Sigmoid colon (tissue), 7 donors: ENCODE measurements around the gene NIM1K. TPM values are rescaled to one million over a fixed set of nuclear protein-coding genes. Genes with fewer than 3 reads are reported as not detected.
"Not testable (repeated sequence)": the region's sequence is repeated elsewhere in the genome, so short reads cannot be mapped to it uniquely, and the experiment has no call there.

Source experiments
- DNase-seq: peaks from one replicate; pipeline ENCODE4 v3.0.0-alpha.2; 2019
- H3K27ac ChIP-seq, 4 donors: fragments of 200-600 bp; sonication (generic); one replicate each; pipeline ENCODE4 v1.5.1; 2016 to 2019; ENCODE audit warnings: mild to moderate bottlenecking in 1 of 4
- H3K27me3 ChIP-seq, 3 donors: fragments of 200-600 bp; sonication (generic); one replicate each; pipeline ENCODE4 v1.5.1; 2019; ENCODE audit warnings: mild to moderate bottlenecking in 1 of 3
- H3K36me3 ChIP-seq, 4 donors: fragments of 200-600 bp; sonication (generic); one replicate each; pipeline ENCODE4 v1.5.1; 2016 to 2019
- H3K4me1 ChIP-seq, 4 donors: fragments of 200-600 bp; sonication (generic); one replicate each; pipeline ENCODE4 v1.5.1; 2017 to 2019
- H3K4me3 ChIP-seq, 4 donors: fragments of 200-600 bp; sonication (generic); one replicate each; pipeline ENCODE4 v1.5.1; 2017 to 2019; ENCODE audit warnings: mild to moderate bottlenecking in 2 of 4, moderate library complexity in 1 of 4
- H3K9me3 ChIP-seq, 4 donors: fragments of 200-600 bp in 3 of 4; sonication (generic) in 3 of 4; one replicate each; pipeline versions ENCODE4 v1.5.1 to v1.6.1; 2013 to 2019
- EP300 ChIP-seq, 4 donors: sonication (generic); formaldehyde crosslinking; IDR thresholded peaks; one replicate each; pipeline ENCODE4 v1.6.1; 2017; ENCODE audit warnings: antibody characterized with exemption in 4 of 4
- POLR2A ChIP-seq, 2 donors: fragments of 450-650 bp; IDR thresholded peaks; one replicate each; pipeline ENCODE4 v1.6.1; 2016; ENCODE audit warnings: antibody characterized with exemption in 2 of 2, mild to moderate bottlenecking in 2 of 2, moderate library complexity in 2 of 2
- POLR2AphosphoS5 ChIP-seq, 4 donors: sonication (generic); formaldehyde crosslinking; IDR thresholded peaks; one replicate each; pipeline ENCODE4 v1.6.1; 2017; ENCODE audit warnings: antibody characterized with exemption in 4 of 4
- WGBS, 2 donors: extraction: QIAGEN DNeasy Blood & Tissue Kit; methylation state at CpG; one replicate each; pipeline ENCODE4 v1.1.7; 2013; 5-methylcytosine and 5-hydroxymethylcytosine counted together
- intact Hi-C: fragments of 100-400 bp; cut with DNase I; formaldehyde crosslinking; loops from one replicate; pipeline ENCODE4 v1.15.1; 2023
- polyA plus RNA-seq, 3 donors: library from polyadenylated mRNA; stranded (reverse); fragments of 200-250 nt; gene quantifications; one replicate each; pipeline ENCODE4 v1.2.3, GENCODE V29; 2013
- total RNA-seq, 4 donors: library from RNA; depleted of rRNA; stranded (reverse); fragments of >200 nt; gene quantifications; one replicate each; pipeline ENCODE4 v1.1.0, GENCODE V29; 2016
- TF ChIP-seq, protein P1 (sequence below), 4 experiments: fragments of 450-650 bp in 3 of 4; fragments of 200-600 bp in 1 of 4; IDR thresholded peaks; one replicate each; pipeline ENCODE4 v1.5.1; 2016 to 2019; ENCODE audit warnings: antibody characterized with exemption in 4 of 4, mild to moderate bottlenecking in 3 of 4, moderate library complexity in 2 of 4
- donor health status: healthy with polysubstance abuse.
- donor health status: Bipolar disorder and iron deficiency.
- donor health status: healthy.

The NIM1K gene
- total and polyA plus RNA-seq, 7 donors: 0.28 to 3.6 (median 0.68) TPM; not detected in 2

DNA sequence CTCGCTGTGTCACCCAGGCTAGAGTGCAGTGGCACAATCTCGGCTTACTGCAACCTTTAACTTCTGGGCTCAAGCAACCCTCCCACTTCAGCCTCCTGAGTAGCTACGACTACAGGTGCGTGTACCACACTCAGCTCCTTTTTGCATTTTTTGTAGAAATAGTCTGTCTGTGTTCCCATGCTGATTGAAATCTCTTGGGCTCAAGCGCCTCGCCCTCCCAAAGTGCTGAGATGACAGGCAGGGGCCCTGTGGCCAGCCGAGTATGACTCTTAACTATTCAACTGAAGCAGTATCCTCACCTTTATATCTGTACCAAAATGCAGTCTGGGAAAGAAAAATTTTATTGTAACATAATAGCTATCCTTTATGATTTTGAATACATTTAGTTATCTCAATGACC lies 12.2 kb upstream of the NIM1K start:
- H3K36me3 ChIP-seq: peaks cover 0 to 10% (median 2%) of the 10 kb centered on the region in 4 donors
- H3K9me3 ChIP-seq: no peaks in the 10 kb centered on the region
- TF ChIP-seq, protein P1, sequence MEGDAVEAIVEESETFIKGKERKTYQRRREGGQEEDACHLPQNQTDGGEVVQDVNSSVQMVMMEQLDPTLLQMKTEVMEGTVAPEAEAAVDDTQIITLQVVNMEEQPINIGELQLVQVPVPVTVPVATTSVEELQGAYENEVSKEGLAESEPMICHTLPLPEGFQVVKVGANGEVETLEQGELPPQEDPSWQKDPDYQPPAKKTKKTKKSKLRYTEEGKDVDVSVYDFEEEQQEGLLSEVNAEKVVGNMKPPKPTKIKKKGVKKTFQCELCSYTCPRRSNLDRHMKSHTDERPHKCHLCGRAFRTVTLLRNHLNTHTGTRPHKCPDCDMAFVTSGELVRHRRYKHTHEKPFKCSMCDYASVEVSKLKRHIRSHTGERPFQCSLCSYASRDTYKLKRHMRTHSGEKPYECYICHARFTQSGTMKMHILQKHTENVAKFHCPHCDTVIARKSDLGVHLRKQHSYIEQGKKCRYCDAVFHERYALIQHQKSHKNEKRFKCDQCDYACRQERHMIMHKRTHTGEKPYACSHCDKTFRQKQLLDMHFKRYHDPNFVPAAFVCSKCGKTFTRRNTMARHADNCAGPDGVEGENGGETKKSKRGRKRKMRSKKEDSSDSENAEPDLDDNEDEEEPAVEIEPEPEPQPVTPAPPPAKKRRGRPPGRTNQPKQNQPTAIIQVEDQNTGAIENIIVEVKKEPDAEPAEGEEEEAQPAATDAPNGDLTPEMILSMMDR (IDR thresholded peaks at IDR 0.05): no peak
- TF ChIP-seq POLR2A (IDR thresholded peaks at IDR 0.05): no peak
- TF ChIP-seq POLR2AphosphoS5 (IDR thresholded peaks at IDR 0.05): no peak
- TF ChIP-seq EP300 (IDR thresholded peaks at IDR 0.05): no peak
- H3K27ac ChIP-seq: no peak overlapping the region
- no peaks in the 10 kb centered on the region for H3K27me3 ChIP-seq
- WGBS, 2 donors: 92 to 96% methylated on average over 7 of the region's 7 CpGs
- DNase-seq: no peak
- no peaks in the 10 kb centered on the region for H3K4me1 ChIP-seq
- intact Hi-C loops: no loop called here
- no peak overlapping the region for H3K4me3 ChIP-seq

DNA sequence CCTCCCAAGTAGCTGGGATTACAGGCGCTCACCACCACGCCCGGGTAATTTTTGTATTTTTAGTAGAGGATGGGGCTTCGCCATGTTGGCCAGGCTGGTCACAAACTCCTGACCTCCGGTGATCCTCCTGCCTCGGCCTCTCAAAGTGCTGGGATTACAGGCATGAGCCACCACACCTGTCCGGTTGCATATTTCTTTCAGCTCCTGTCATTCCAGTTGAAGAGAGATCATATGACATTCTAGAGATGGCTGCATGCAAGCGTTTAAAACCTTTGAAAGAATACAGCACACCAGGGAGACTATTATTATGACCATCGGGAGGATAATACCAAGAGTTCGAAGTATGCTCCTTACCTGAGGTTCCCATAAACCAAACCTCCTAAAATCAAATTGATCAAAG lies 9.6 kb upstream of the NIM1K start:
- WGBS, 2 donors: 97 to 98% methylated on average over 10 of the region's 10 CpGs
- intact Hi-C loops: no loop called here
- Histone ChIP-seq H3K27me3 (no peaks in the 10 kb centered on the region), H3K9me3 (no peaks in the 10 kb centered on the region), H3K4me3 (no peak overlapping the region), H3K4me1 (no peaks in the 10 kb centered on the region), H3K36me3 (no peaks in the 10 kb centered on the region), H3K27ac (no peak overlapping the region)
- no peak for DNase-seq
- TF ChIP-seq POLR2A (IDR thresholded peaks at IDR 0.05): no peak
- TF ChIP-seq POLR2AphosphoS5 (IDR thresholded peaks at IDR 0.05): no peak
- TF ChIP-seq EP300 (IDR thresholded peaks at IDR 0.05): no peak
- TF ChIP-seq, protein P1 (IDR thresholded peaks at IDR 0.05): no peak

DNA sequence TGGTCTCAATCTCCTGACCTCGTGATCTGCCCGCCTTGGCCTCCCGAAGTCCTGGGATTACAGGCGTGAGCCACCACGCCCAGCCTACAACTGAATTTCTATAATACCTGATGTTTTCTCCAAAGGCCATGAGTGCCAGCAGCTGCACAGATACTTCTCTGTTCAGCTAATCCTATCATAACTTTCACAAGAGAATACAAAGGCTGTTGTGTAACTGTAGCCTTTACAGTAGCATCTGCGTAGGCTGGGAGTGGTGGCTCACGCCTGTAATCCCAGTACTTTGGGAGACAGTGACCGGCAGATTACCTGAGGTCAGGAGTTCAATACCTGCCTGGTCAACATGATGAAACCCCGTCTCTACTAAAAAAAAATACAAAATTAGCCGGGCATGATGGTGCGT lies 8.9 kb upstream of the NIM1K start:
- H3K4me1 ChIP-seq, H3K36me3 ChIP-seq, H3K9me3 ChIP-seq, DNase-seq, H3K27ac ChIP-seq, H3K4me3 ChIP-seq, intact Hi-C loops, H3K27me3 ChIP-seq: not testable (repeated sequence)
- WGBS, 2 donors: 98% methylated on average over 11 of the region's 11 CpGs

DNA sequence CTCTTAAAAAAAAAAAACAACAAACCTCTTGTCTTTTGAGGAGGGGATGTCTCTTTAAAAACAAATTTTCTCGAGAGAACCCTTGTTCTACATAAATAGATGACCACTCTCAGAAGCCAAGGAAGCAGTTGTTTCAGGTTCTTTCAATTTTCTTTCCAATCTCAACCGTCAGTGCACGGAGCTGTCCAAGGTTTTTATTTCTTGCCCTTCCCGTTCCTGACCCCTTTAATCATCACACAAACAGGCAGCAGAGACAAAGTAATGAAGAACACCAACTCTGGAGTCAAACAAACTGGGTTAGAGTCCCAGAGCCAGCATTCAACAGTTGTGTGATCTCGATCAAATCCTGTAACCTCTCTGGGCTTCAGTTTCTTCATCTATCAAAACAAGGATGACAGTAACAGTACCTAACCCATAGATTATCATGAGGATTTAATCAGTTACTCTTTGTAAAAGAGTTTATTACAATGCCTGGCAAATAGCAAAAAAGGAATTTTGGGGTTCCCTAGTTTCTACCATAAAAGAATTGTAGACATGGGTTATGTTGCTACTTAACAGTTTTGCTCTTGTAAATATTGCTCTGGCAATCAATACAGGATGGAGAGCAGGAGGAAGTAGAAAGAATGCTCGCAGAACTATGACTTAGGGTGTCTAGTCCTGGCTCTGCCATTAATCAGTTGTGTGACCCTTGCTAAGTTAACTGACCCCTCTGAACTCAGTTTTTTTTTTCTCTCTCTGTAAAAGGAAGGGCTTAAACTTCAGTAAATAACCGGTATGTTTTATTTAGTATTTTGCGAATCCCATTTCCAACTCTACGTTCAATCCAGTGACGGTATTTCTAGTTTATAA lies 1.0 kb upstream of the NIM1K start:
- intact Hi-C loops: loop anchor here (5.0 kb wide), 3 partner anchors 69 to 124 kb away; partner anchors contain the start of genes HMGCS1 and ZNF131
- Histone ChIP-seq H3K9me3 (no peaks in the 10 kb centered on the region), H3K4me3 (peak overlapping the region in 3 of 4 donors; percentile 55 to 74 (median 63)), H3K27ac (peak overlapping the region in 1 of 4 donors; percentile 59), H3K4me1 (peaks cover 0 to 28% (median 18%) of the 10 kb centered on the region in 4 donors), H3K36me3 (no peaks in the 10 kb centered on the region), H3K27me3 (no peaks in the 10 kb centered on the region)
- WGBS, 2 donors: 30 to 31% methylated on average over 10 of the region's 10 CpGs
- TF ChIP-seq POLR2AphosphoS5 (IDR thresholded peaks at IDR 0.05): no peak
- no peak for TF ChIP-seq POLR2A (IDR thresholded peaks at IDR 0.05)
- no peak for TF ChIP-seq EP300 (IDR thresholded peaks at IDR 0.05)
- TF ChIP-seq, protein P1 (IDR thresholded peaks at IDR 0.05): no peak
- DNase-seq: no peak

DNA sequence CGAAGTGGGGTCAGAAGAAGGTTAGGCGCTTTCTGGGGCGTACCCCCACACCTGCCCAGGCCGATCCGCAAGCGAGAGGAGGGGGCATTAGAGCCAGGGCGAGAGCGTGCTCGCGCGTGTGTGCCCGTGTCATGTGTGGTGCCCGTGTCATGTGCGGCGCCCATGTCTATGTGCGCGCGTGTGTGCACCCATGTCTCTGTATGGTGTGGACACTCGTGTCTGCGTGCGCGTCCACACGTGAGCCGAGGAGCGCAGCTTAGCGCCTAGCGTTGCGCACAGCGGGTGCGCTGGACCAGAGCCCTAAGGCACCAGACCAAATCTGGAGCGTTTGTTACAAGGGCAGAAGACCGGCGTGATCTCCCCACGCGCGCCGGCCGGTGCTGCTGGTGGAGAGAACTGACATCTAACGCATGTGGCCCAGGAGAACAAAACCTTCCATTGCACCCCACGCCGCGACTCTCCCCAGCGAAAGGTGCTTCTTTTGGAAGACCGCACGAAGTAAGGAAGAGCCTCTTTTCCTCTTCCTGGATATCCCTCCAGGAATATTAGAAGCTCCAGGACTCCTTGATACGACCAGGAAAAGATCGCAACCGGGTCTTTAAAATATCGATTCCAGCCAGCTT lies 644 bp downstream of the NIM1K start:
- Histone ChIP-seq H3K4me1 (peaks cover 0 to 28% (median 18%) of the 10 kb centered on the region in 4 donors), H3K4me3 (peak overlapping the region; percentile 36 to 74 (median 59)), H3K27ac (peak overlapping the region; percentile 58 to 62 (median 60)), H3K9me3 (no peaks in the 10 kb centered on the region), H3K36me3 (no peaks in the 10 kb centered on the region), H3K27me3 (no peaks in the 10 kb centered on the region)
- DNase-seq: peak; percentile 73
- TF ChIP-seq POLR2AphosphoS5 (IDR thresholded peaks at IDR 0.05) (peak in 1 of 4 donors; percentile 21), POLR2A (IDR thresholded peaks at IDR 0.05) (no peak)
- intact Hi-C loops: loop anchor here (2.0 to 5.0 kb wide), 4 partner anchors 70 to 290 kb away; partner anchors contain the start of genes HMGCS1, TMEM267 and ZNF131
- WGBS, 2 donors: 2 to 3% methylated on average over 49 of the region's 49 CpGs
